Activated T-cell treated with anti-CD3 and anti-CD28 coated beads for 1 hour (primary cell): Measurements from ENCODE around the gene TGFBR2.

Source experiments
- DNase-seq: peaks from one replicate; pipeline ENCODE4 v3.0.0-alpha.2; 2020; ENCODE audit warnings: low read depth

TGFBR2 gene

DNA sequence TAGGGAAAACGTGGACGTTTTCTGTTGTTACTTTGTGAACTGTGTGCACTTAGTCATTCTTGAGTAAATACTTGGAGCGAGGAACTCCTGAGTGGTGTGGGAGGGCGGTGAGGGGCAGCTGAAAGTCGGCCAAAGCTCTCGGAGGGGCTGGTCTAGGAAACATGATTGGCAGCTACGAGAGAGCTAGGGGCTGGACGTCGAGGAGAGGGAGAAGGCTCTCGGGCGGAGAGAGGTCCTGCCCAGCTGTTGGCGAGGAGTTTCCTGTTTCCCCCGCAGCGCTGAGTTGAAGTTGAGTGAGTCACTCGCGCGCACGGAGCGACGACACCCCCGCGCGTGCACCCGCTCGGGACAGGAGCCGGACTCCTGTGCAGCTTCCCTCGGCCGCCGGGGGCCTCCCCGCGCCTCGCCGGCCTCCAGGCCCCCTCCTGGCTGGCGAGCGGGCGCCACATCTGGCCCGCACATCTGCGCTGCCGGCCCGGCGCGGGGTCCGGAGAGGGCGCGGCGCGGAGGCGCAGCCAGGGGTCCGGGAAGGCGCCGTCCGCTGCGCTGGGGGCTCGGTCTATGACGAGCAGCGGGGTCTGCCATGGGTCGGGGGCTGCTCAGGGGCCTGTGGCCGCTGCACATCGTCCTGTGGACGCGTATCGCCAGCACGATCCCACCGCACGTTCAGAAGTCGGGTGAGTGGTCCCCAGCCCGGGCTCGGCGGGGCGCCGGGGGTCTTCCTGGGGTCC is at the start of gene TGFBR2:
TSS of gene TGFBR2 (plus strand) at position 301 of the 731 bp plus-strand sequence. CDS start at position 584, 283 bp downstream.
- peak; percentile 72 for DNase-seq

DNA sequence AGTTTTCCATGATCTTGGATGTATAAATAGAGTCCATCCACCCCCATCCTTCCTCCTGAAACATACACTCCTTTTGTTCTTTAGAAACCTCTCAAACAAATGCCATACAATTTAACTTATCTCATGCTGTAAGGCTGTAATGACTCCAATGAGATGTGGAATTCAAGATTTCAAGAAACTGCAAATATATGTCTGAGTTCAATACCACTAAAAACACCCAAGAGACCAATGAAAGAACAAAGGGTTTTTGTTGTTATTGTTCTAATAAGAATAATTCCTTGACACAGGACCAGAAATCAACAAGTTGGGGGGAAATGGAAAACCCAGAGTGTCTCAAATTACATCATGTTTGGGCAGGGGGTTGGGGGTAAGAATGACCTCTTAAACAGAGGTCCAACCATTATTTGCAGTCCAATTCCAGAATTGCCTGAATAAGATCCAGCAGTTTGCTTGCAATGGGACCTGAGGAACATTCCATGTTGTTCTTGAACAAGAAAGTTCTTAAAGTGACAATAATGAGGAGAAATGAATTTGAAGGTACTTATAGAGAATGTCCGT is 48.6 kb upstream of the TGFBR2 start:
- DNase-seq: no peak

DNA sequence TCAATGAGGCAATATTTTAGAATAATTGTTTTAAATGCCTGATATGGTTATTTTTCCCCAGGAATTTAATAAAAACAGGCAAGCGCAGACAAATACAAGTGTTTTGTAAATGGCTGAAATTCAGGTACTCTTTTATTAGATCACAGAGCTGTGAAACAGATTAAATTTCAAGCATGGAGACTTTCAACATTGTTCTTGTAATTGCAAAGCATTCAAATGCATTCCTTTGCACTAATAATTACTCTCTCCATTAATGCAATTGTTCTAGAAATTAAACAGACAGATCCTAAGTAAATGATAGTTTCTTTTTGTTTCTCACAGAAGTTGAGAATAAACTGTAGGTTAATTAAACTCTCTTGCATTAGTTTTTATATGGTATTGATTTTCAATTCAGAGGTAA is 42.4 kb upstream of the TGFBR2 start:
- no peak for DNase-seq

DNA sequence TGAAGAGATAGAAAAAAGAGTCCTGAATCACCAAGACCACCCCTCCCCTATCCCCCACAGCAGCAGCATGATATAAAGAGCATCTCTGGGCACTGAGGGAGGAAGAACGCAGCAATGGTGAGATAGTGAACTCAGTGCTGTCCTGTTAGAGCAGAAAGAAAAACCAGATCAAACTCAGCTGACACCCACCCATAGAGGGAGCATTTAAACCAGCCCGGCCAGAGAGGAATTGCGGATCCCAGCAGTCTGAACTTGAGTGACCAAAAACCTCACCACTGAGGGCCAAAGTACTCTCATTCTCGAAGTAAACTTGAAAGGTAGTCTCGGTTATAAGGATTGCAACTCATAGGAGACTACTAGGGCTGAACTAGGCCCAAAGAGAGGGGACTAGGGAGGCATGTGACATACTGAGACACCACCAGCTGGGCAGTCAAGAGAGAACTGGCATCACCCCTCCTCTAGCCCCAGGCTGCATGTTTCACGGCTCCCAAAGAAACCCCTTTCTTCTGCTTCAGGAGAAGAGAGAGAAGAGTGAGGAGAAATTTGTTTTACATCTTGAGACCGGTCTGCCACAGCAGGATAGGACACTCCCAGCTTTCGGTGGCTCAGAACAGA is 39.2 kb upstream of the TGFBR2 start:
- DNase-seq: no peak

DNA sequence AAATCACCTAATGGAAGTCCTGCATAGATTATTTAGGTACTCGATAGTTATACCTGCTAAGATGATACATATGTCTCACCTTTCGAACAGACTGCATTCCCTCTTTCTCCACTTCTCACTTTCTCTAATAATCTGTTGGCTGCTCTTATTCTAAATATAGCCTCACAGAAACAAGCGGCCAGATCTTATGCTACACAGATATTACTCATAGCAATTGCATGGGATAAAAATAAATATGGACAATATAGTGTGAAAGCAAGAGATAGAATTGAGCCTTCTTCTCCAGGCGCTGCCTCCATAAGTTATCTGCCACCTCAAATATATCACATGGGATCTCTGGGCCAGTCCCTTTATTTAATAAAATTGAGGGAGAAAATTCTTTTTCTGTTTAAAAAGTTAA is 29.5 kb upstream of the TGFBR2 start:
- no peak for DNase-seq

DNA sequence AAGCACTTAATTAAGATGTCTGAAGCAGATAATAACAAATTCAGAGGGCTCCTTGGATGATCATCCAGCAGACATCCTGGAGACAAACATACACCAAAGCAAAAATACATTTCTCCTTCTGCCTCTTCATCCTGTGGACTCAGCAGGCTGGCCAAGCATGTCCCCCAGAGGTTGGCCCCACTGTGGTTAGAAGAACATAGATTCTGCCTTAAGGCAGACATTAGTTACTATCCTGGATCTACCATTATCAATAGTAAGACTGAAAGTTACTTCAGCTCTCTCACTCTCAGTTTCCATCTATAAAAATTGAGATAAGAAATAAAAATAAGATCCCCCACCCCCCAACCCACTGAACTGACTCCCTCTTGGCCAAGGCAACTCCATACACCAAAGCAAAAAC is 28.6 kb upstream of the TGFBR2 start:
- DNase-seq: no peak

DNA sequence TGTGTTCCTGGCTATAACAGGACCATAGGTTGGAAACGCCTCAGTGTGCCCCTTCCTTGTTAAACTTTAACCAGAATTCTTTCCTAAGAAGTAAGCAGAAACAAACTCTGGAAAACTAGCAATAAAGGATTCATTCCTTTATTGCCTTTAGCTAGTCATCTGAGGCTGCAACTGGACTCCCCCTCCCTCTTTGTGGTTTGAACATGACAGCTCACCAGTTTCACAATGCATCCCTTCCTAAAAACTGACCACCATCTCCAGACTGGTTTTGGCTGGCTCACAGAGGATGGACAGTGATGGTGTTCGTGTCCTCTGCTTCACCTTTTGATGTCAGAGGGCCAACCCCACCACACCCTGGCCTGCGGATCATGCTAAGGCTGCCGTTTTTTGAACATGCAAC is 27.9 kb upstream of the TGFBR2 start:
- no peak for DNase-seq

DNA sequence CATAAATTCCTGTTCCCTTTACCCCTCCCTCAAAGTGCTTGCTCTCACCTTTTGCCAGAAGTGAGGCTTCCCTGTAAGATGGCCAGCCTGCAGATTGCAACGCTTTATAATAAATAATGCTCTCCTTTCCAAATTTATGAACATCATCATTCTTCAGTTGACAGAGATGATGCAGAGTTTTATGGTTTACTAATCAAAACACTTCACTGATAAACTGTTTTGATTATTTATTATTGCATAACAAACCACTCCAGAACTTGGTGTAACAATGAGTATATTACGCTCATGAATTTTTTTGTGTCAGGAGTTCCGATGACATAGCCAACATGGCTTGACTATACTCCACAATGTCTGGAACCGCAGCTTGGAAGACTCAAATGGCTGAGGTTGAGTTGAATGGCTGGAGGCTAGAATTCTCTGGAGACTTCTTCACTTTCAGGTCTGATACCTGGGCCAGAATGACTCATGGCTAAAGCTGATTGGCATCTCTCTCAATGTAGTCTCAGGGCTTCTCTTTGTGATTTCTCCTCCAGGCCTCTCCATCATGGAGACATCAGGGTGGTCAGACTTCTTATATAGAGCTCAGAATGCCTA is 27.3 kb upstream of the TGFBR2 start:
- no peak for DNase-seq

DNA sequence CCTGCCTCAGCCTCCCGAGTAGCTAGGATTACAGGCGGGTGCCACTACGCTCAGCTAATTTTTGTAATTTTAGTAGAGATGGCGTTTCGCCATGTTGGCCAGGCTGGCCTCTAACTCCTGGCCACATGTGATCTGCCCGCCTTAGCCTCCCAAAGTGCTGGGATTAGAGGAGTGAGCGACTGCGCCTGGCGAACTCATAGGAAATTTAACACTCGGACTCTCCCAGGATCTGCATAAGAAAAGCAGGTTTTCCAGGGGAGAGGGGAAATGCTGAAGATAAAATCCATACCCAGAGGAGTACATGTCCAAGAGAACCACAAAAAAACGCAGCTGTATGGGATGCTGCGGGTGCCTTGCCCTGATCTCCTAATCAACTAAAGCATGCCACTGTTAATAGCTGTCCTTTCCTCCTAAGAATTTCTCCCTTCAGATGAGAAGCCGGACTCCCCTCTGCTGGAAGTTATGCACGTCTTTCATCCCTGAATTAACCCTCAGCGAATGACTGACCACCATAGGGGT is 25.3 kb upstream of the TGFBR2 start:
- no peak for DNase-seq

DNA sequence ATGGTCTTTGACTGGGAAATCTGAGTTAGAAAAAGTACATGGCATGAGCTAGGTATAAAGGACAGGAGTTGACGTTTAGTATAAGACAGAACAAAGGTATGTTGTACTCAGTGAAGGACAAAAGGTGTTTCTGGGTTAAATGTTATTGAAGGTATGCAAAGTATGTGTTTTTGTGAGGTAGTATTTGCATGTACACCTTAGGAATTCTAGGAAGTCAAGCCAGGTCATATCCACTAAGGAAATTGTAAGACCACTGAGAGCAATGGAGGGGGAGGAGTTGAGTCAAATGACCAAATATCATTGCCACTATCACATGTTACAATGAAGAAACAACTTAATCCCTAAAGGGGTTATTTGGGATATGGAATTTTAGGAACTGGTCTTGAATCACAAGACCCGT is 24.4 kb upstream of the TGFBR2 start:
- no peak for DNase-seq

DNA sequence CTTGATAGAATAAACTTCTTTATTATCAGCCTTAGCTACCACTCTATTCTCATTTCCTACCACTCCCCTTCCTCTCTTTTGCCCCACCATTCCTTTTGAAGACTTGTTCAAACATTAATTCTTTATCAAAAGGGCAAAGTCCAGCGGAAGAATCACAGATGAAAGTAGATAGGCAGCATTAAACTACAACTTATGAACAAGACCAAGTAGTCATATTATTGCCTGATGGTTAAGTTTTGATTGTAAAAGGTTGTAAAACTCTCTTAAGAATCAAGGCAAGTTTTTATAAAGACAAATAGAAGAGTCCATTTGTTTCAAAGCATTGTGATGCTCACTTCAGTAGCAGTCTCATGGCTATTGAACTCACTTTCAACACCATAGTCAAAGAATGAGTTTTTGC is 22.4 kb upstream of the TGFBR2 start:
- no peak for DNase-seq

DNA sequence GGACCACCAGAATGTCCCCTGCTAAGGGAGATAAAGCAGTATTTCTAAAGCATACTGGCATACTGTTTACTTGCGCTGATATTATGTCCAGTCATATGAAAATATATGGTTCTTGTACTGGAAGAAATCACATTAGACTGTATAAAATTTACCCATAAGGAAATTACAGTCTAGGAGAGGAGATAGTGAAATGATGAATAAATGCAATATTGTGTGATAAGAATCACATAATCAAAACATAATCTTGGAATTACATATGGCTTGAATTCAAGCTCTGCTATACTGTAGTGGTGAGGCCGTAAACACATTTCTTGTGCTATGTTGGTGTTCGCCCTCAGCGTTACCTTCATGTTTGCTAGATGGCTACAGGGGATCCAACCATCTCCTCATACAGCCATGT is 20.7 kb upstream of the TGFBR2 start:
- no peak for DNase-seq

DNA sequence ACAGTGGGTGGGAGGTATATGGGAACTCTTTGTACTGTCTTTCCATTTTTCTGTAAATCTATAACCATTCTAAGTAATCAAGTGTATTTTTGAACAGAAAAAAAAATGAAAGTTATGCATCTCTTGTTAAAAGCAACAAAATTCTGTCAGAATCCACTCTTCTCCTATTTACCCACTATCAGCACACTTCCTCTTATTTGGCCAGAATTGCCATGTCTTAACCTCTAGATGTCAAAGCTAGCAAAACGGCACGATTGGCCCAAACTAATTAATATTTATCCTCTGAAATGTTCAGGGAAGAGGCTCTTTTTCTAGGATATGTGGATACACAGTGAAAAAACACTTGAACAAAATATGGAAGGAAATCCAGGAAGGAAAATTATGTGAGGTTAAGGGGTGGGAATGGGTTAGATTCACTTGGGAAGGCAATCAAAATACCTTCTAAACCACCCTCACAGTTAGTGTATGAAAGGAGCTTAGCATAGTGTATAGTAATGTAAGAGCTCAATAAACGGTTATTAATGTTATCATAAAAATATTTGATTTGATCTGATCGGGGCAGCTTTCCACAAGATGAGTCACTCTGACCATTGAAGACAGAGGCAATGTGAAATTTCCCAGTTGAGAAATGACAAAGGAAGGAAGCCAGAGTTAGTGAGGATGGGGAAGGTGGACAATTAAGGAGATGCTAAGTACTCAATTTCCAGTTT is 20.1 kb upstream of the TGFBR2 start:
- DNase-seq: no peak

DNA sequence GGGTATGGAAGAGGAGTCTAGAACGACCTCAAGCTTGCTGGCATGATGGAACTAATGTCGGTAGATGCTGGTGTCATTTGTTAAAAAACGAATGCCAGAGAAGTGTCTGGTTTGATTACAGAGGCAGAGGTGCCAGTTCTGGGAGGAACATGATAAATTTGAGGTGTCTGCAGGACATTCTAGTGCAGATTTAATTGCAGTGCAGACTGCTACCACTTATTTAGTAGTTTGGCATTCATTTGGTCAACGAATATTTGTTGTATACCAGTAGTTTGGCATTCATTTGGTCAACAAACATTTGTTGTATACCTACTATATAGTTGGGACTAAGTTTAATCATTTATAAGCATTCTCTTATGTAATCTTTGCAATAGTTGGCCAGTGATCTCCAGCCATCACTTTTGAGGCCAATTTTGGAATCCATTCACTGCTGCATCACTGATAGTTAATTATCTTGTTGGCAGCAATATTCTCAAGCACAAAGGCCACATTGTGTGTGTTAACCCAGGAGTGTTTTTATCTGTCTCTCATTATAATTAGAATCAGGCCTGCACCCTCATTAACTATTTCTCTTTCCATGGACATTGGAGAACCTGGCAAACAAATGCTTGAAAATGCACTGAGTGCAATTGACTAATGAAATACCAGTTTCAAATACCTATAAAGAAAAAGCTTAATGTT is 19.5 kb upstream of the TGFBR2 start:
- no peak for DNase-seq

DNA sequence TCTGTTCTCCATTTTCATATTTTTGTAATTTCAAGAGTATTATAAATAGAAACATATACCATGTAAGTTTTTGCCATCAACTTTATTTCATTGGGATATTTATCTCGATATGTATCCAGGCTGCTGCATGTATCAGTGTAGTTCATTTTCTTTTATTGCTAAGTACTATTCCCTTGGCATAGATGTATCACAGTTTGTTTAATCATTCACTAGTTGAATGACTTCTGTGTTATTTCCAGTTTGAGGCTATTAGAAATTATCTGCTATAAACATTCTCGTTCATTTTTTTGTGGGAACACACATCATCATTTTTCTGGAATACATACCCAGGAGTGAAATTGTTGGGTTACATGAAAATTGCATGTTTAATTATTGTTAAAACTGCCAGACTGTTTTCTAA is 18.5 kb upstream of the TGFBR2 start:
- DNase-seq: no peak

DNA sequence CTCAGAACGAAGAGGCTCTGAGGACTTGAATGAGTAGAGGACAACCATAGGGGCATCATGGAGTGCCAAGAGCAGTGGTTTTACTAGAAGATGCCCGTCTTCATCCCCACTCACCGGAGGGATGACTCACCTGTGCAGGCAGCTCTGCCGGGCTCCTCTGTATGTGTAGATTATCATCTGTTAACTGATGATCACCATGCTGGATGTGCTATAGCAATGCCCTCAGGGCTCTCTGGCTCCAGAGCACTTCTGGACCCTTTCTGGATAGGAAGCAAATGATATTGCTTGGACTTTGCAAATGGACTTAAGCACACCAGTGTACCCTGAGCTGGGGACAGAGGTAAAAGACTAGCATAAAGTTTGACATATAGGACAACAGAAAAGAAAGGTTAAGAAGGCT is 10.2 kb upstream of the TGFBR2 start:
- DNase-seq: no peak

DNA sequence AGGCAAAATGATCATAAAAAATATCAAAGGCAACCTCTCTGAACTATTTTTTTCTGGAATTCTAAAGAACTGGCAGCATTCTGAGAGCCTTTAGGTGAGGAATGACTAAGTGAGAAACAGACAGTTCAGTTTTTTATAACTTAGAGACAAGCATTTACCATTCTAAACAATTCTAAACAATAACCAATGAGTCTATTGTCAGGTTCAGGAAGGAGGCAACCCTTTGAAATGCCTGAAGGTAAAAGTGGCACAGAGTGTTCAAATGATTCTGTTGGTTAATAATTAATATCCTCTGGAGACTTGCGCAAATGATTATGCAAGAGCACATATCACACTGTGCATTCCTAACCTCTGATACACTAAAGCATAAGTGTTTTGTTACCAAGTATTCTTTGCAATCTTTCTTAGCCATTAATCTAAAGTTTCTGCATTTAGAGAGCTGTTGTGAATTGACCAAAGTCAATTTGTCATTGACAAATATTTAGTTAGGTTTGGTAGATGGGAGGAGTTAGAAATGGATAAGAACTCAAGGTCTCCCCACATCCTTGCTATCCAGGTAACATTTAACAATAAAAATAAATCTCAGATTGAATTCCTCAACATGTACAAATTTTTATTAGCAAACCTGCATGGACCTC is 9.2 kb upstream of the TGFBR2 start:
- no peak for DNase-seq

DNA sequence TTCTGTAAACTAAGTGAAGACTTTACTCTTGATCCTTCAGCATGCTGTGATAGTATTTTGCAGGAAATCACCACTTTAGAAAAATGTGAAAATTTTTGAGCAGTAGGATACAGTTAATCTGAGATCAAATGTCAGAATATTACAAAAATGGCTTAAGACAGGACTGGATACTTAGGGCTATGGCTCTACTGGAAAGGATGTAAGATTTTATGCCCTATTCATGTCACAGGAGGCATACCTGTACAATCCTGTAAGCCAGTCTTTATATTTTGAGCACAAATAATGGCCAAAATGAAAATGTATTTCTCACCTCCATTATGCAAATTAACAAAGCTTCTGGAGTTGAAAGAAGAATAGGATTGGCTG is 8.6 kb upstream of the TGFBR2 start:
- DNase-seq: no peak

DNA sequence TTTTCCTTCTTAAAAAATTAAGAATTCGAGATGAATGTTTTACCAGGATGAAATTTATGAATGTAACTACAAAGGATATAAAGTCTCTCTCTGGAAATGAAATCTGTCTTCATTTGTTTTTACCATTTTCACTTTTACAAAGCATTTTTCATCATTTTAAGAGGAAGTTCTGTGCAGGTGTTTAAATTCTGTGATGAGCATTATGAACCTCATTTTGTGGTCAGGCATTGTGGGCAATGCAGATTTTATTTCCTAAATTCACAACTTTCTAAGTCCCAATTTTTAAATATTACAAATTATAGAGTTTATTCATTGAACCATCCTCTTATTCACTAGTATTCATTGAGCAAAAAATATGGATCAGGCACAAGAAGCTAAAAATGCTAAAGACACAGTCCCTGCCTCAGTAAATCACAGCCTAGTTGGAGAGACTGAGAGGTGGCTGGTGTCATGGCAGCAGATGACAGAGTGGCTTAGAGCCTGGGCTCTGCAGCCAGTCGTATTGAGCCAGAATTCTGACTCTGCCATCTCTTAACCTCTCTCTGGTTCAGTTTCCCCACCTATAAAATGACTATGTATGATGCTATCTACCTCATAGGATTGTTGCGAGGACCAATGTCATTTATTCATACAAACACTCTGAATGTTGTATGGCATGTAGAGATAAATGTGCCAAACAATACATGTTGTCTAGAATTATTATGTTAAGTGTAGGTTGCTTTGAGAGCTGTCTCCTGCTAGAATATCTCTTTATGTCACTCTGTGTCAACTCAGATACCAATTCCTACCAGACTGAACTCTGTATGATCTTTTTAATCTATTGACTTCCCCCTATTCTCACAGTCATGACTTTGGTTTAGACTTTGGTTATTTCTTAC is 7.5 kb upstream of the TGFBR2 start:
- no peak for DNase-seq

DNA sequence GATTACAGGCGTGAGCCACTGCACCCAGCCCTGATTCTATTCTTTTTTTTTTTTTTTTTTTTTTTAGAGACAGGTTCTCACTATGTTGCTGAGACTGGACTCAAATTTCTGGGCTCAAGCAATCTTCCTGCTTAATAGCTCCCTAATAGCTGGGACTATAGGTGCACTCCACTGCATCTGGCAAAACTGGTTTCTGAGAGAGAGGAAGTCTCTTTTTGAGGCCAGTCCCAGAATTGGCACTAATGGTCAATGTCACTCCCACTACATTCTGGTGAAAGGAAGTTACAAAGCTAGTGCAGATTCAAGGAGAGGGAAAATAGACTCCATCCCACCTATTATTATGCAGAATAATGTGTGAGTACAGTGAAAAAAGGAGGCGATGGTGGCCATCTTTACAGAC is 5.8 kb upstream of the TGFBR2 start:
- DNase-seq: no peak
